Body of pancreas (tissue), 4 donors: ENCODE data around the gene CYP19A1.

Experiments used
- POLR2A ChIP-seq, 3 donors: fragments of 450-650 bp; IDR thresholded peaks; one replicate each; pipeline ENCODE4 v1.6.1; 2016; ENCODE audit warnings: antibody characterized with exemption in 3 of 3, mild to moderate bottlenecking in 2 of 3
- TF ChIP-seq, protein P1 (sequence below), 7 experiments: fragments of 450-650 bp in 4 of 7; fragments of 200-600 bp in 3 of 7; sonication (generic) in 3 of 7; IDR thresholded peaks; one replicate each; pipeline ENCODE4 v1.5.1; 2016 to 2019; ENCODE audit warnings: antibody characterized with exemption in 7 of 7

DNA sequence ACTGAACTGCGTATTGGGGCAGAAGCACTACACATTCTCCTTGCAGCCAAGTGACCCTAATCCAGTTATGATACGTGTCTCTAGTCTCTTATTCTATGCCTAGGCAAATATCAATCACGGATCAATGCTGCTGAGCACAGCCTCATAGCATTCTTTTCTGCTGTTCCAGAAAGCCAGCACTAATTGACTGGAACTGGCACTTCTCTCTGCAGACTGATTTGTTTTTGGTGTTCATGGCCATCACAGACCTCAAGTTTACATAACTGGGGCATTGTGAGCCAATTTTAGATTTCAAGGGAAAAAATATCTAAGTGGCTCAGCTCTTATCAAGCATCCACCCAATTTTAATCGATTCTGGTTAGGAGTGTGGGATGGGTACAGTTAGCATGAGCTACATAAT is 41.0 kb upstream of the CYP19A1 start:
- TF ChIP-seq, protein P1, sequence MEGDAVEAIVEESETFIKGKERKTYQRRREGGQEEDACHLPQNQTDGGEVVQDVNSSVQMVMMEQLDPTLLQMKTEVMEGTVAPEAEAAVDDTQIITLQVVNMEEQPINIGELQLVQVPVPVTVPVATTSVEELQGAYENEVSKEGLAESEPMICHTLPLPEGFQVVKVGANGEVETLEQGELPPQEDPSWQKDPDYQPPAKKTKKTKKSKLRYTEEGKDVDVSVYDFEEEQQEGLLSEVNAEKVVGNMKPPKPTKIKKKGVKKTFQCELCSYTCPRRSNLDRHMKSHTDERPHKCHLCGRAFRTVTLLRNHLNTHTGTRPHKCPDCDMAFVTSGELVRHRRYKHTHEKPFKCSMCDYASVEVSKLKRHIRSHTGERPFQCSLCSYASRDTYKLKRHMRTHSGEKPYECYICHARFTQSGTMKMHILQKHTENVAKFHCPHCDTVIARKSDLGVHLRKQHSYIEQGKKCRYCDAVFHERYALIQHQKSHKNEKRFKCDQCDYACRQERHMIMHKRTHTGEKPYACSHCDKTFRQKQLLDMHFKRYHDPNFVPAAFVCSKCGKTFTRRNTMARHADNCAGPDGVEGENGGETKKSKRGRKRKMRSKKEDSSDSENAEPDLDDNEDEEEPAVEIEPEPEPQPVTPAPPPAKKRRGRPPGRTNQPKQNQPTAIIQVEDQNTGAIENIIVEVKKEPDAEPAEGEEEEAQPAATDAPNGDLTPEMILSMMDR (IDR thresholded peaks at IDR 0.05): no peak
- no peak for TF ChIP-seq POLR2A (IDR thresholded peaks at IDR 0.05)
